SIG-M5 treated with dmso at 0.1 percent for 504 hours (cell line): ENCODE results near the gene ME3.
"Not testable (repeated sequence)": the region's sequence is repeated elsewhere in the genome, so short reads cannot be mapped to it uniquely, and the experiment has no call there.

Source experiments
- DNase-seq: peaks from one replicate; lab custom pipeline; 2025; ENCODE audit not compliant: unreplicated experiment; lab: John Stamatoyannopoulos, UW

ME3 gene

DNA sequence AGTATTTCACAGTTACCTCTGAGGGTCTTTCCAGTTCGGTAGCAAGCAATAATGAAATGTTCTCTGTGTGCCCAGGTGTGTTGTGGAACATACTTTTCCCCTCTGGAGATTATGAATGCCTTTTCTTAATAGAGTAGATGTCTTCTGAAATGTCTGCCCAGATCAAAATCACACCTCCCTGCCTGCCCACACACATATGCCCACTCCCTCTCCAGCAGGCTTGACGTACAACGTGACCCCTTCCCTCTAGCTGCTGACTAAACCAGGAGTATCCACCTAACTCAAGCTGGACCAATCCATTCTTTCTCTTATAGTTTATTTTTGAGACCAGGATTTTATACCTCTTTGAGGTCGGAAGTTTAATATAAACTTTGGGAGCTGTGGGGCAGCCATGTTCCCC is 48.7 kb downstream of the ME3 start:
- DNase-seq = no peak

GRCh38 chr11:86623041-86623621 is 49.3 kb downstream of the ME3 start:
- no peak for DNase-seq

GRCh38 chr11:86621854-86622253 is 50.6 kb downstream of the ME3 start:
- DNase-seq = no peak

DNA sequence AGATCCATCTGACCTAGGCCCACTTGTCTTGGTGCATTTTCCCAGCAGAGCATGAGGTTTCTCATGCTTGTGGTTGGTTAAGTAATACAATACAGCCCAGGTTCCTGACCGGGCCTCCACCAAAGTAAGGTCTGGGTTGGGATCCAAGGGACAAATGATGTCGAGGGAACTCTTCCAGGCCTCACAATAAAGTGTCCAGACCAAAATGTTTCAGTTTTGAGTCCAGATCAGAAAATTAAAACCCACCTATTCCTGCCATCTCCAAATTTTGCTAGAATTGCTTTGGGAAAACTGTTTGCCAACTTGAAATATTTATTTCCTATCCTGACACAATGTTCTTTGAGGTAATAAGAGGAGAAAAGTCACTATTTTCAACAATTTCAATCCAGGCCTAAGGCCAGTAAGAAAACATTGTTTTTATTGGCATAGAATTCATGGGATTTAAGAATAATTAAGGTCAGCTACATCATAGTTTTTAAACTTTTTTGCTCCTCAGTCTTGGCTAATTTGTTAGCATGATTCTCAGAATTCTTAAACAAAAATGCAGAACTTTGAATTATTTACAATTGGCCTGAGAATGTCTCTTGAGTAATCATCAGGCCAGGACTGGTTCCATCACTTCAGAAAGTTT is 51.4 kb downstream of the ME3 start:
- DNase-seq = no peak

DNA sequence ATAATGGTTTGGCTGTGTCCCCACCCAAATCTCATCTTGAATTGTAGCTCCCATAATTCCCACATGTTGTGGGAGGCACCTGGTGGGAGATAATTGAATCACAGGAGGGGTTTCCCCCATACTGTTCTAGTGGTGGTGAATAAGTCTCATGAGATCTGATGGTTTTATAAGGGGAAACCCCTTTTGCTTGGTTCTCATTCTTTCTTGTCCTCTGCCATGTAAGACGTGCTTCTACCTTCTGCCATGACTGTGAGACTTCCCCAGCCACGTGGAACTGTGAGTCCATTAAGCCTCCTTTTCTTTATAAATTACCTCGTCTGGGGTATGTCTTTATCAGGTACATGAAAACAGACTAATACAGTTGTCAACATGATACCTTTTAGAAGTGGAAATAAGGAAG is 53.0 kb downstream of the ME3 start:
- DNase-seq = not testable (repeated sequence)

- no peak for DNase-seq
Observed at GRCh38 chr11:86617502-86617901, 54.9 kb downstream of the ME3 start.

DNA sequence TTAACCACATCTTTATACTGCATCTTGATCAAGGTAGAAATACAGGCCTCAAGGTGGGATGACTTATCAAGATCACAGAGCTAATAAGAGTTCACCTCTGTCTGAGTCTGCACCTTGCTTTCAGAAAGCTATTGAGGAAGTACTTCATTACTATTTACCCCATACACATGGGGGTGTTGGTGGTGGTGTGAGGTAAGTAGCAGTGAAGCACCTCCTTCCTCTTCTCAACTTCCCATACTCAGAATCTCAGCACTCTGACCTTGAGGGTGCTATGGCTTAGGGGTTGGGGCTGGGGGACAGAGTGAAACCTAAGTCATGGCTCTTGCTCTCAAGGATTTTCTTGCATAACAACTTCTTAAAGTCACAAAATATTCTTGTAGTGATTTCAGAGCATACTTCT is 56.9 kb downstream of the ME3 start:
- DNase-seq = no peak

GRCh38 chr11:86610559-86611341 is 61.7 kb downstream of the ME3 start:
- no peak for DNase-seq

GRCh38 chr11:86608251-86608799 is 64.1 kb downstream of the ME3 start:
- peak; percentile 64 for DNase-seq

DNA sequence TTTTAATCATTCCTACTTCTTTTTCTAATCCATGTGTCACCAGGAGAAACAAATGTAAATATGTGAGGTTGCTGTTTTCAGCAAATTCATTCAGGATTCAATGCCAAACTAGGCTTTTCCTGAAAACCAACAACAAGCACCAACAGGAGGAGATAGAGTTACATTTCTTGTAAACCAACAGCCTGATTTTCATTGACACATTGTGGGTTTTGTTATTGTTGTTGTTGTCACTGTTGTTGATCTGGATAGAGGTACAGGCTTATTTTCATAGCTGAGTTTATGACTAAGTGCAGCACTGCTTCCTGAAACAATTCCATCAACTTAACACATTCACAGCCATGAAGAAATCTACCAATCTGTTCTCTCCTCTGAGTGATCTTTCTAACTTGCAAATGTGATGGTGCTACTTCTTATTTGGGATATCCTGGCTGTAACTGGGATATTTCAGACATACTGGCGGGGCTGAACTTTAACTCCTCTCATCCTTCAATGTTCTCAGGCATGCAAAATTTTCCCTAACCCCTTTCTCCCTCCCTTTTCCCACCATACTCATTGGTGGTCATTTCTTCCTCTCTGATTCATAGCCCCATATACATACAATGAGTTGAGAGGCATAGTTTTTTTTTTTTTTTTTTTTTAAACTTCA is 65.5 kb downstream of the ME3 start:
- no peak for DNase-seq

GRCh38 chr11:86606270-86606835 is 66.1 kb downstream of the ME3 start:
- no peak for DNase-seq

DNA sequence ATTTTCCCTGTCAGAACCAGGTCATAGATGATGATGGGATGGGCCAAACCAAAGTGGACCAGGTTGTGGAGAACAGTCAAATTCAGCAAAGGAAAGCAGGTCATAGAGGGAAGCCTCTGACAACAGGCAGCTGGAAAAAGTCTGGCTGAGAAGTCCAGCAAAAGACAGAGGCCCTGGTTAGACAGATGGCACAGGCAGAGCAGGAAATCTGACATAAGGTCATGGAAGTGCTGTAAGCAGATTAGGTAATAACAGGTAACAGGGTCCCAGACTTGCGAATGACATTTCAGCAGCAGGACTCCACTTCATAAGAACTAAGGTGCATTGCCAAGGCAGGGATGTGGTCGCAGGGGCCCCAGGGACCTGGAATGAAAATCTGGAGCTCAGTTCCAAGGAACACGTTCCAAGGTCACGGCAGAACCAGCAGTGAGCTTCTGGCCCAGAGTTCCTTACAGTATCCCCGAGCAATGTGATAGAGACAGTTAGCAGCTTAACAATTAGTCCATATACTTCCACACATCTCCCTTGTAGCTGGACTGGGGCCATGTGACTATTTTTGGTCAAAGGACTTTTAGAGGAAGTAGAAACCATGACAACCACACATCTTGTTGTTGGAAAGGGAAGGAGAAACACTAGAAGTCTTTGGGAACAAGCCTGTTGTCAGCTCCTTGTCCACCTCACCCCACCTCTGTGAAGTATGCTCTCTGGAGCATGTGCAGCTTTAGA is 75.4 kb downstream of the ME3 start:
- peak; percentile 42 for DNase-seq

GRCh38 chr11:86595955-86596354 is 76.5 kb downstream of the ME3 start:
- no peak for DNase-seq

DNA sequence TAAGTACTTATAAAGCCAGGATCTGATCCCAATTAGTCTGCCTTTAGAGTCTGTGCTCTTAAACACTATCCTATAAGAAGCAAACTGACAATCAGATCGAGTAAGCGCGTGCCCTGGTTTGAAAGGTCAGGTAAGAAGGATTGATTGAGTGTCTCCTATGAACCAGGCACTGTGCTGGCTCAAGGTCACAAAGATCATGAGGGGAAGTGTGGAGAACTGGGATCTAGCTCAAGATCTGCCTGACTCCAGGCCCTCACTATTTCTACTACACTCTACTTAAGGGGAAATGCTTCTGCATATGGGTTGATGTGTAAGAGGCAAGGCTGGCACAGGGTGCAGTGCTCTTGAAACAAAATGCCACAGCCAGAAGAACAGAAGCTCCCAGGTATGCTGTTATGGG is 77.0 kb downstream of the ME3 start:
- no peak for DNase-seq

- DNase-seq = no peak
Observed at GRCh38 chr11:86594746-86595145, 77.7 kb downstream of the ME3 start.

- DNase-seq = no peak
Observed at GRCh38 chr11:86593833-86594232, 78.6 kb downstream of the ME3 start.

DNA sequence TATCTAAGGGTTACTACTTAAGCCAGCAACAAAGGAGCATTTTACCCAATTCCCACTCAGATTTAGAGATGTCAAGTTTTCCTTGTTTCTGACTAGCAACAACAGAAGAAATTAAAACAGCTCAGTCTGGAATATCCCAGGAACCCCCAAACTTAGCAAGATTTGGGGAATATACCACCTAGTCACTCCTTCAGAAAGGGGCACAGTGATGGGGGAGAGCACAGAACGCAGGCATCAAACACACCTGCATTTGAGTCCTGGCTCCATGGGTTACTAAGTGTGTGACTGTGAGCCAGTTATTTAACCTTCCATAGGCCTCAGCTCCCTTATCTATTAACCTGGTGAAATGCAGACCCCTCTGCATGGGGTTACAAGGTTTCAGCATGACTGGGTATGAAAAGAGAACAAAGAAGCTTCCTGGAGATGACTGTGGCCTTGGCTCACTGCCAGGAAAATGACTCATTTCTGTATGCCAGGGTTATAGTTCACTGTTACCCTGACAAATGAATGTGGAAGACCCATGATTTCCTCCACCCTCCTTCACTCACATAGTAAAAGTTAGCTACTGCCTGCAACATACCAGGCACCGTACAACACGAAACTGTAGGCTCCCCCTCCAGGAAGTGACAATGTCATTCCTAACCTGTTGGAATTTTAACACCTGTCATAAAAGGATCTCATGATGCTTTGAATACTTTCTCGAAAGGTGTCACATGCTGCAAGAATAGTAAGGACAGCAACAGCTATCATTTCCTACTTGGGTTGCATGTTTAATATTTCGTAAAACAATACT is 79.6 kb downstream of the ME3 start:
- peak; percentile 77 for DNase-seq

- DNase-seq = no peak
Observed at GRCh38 chr11:86592047-86592591, 80.3 kb downstream of the ME3 start.

- DNase-seq = no peak
Observed at GRCh38 chr11:86591631-86592030, 80.8 kb downstream of the ME3 start.
